HEK293T (cell line): Measurements from ENCODE around the gene CCDC171.

ENCODE experiments used
- ELF4 ChIP-seq: fragments of 450-650 bp; IDR thresholded peaks from 2 replicates; pipeline ENCODE4 v1.6.1; 2017; ENCODE audit warnings: antibody characterized with exemption
- FOXA1 ChIP-seq: fragments of 450-650 bp; IDR thresholded peaks from 2 replicates; pipeline ENCODE4 v1.6.1; 2016; ENCODE audit warnings: mild to moderate bottlenecking
- FOXM1 ChIP-seq: fragments of 450-650 bp; IDR thresholded peaks from 2 replicates; pipeline ENCODE4 v1.6.1; 2017; ENCODE audit warnings: mild to moderate bottlenecking, borderline replicate concordance

DNA sequence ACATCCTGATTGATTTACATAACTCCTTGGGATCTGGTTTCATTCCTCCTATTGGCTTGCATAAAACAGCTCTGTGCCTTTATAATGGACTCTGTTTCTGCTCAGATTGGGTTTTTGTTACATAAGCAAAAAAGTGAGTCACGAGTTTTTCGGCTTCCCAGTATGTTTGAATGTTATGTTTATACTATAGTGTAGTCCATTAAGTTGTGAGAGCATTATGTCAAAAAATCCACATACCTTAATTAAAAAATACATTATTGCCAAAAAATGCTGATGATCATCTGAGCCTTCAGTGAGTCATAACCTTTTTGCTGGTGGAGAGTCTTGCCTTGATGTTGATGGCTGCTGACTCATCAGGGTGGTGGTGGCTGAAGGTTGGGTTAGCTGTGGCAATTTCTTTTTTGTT, 144.6 kb downstream of the CCDC171 start:
- TF ChIP-seq ELF4 (no peak), FOXM1 (no peak), FOXA1 (no peak)
